HG03558 (cell line): ENCODE data around the gene SCN2A.

Experiments
- ATAC-seq: cut with Tn5 transposase; IDR thresholded peaks from one replicate; pipeline ENCODE4 v1.9.1; 2021; ENCODE audit warnings: moderate number of reproducible peaks; ENCODE audit not compliant: unreplicated experiment; ENCODE audit errors: extremely low read depth

SCN2A gene

DNA sequence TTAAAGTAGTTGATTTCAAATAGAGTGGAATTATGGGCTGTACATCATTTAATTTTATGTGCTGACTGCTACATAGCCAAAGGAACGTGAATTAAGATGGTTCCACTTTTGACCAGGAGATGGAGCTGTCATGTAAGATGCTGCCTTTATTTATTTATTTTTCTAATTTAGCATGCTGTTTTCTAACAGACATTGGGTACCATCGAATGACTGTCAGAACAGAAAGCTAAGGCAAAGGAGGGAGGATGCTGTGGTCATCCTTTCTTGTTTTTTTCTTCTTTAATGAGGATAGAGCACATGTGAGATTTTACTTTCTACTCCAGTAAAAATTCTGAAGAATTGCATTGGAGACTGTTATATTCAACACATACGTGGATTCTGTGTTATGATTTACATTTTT, at the start of gene SCN2A:
TSS of gene SCN2A (plus strand) at position 185 of the 400 bp plus-strand sequence. CDS start 56,410 bp downstream, outside the sequence.
- ATAC-seq = no peak

GRCh38 chr2:165191096-165191728, 48.0 kb upstream of the SCN2A start:
- ATAC-seq = no peak

DNA sequence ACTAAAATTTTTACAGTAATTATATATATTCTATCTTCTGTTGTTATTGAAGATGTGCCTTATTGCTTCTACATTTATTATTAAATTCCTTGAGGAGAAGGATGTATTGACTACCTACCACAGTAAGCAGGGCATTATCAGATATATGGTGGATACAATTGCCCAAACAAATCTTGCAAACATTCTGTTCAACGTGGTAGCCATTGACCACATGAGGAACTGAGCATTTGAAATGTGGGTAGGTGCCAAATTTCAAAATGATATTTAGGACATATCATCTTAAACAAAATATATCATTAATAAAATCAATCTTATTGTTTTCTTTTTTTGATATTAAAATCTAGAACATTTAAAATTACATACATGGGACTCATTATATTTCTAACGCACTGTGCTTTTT, 46.5 kb upstream of the SCN2A start:
- no peak for ATAC-seq

DNA sequence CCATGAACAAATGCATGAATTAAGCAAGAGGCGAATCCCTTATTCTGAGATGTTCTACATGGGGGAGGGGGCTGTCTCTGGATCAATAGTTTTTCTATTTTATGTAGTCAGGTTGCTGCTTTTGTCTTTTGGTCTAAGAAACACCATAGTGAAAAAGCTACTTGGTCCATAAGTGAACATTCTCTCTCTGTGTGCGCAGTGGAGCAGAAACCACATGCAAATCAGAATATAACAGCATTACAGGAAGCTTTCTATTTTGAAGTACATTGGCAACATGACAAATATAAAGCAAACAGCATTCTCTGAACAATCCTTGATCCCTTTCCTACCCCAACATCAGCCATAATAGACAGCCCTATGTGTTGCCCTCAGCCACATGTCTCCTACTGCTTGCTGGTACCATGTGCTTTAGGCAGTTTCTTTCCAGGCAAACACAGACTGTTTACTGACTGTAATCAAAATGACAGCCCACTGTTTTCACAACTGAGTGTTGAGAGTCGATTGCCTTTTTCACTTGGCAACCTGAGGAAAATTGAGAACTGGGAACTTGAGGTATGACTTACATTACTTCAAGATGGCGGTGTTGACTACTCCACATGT, 45.9 kb upstream of the SCN2A start:
- peak; percentile 97 for ATAC-seq

DNA sequence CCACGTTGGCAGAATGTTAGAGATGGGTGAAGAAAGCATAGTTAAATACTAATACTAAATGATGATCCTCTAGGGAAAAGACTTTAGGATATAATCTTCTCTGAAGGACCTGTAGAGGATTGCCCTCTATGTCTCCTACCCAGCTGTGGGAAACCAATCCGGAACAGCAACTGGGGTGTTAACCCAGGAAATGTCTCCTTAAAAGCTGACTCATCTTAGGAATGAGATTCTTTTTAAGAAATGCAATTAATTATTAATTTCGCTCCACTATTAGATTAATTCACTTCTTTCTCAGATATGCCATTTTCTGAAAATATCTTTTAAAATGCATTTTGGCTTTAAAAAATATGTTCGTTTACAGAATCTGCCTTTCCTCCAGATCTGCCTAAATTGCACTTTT, 42.8 kb upstream of the SCN2A start:
- ATAC-seq = no peak

GRCh38 chr2:165197346-165197745, 41.9 kb upstream of the SCN2A start:
- no peak for ATAC-seq

GRCh38 chr2:165198181-165198580, 41.0 kb upstream of the SCN2A start:
- ATAC-seq = no peak

DNA sequence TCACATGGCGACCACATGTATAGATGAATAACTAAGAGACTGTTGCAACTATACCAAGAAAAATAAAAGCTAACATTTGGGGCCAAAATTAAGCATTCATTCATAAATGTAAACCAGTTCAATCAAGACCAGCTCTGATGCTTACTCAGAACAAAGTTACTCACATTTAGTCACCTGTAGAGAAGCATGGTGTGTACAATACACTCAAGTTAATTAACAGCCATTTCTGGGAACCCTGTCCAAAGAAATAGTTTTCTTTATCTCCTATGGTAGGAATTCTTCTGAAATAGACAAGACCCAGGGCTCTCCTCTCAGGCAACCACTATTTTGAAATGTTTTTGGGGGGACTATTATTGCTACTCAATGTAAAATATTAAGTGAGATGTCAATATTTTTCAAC, 37.0 kb upstream of the SCN2A start:
- no peak for ATAC-seq

DNA sequence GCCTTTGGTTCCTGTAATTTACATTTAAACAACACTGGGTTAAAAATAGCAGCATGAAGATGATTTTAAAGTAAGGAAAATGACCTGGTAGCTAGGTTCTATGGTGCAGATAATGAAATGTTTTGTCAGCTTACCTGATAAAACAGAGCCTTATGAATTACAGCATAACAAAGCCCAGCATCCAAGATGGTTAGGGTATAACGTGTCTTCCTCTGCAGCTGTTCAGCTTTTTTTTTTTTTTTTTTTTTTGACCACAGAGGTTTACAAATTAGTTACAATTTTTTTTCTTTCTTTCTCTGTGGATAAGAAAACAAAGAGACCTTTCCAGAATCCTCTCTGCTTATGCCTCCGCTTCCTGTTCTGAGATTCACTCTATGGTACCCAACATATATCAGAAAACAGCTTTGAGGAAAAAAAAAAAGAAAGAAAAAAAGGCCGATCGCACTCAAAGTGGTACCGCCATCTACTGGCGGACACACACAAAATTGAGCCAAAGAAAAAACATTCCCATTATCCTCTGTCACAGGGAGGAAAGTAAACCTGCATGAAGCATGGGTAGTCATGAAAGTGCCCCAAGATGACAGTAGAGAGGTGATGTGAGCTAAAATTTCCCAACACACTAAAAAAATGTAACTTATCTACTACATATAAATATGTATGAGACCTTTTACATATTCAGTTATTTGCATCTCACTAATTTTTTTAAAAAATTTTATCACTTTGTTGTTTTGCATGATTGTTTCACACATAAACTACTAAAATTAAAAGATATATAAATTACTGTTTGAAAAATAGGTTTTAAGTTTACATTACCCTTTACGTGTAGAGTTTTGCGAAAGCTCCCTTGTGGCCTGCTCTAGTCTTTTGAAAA, 35.3 kb upstream of the SCN2A start, which contains the start of gene SCN3A:
TSS of gene SCN3A (minus strand) at position 362 of the 871 bp plus-strand sequence. CDS start 27,656 bp downstream, outside the sequence.
- ATAC-seq = peak; percentile 62

DNA sequence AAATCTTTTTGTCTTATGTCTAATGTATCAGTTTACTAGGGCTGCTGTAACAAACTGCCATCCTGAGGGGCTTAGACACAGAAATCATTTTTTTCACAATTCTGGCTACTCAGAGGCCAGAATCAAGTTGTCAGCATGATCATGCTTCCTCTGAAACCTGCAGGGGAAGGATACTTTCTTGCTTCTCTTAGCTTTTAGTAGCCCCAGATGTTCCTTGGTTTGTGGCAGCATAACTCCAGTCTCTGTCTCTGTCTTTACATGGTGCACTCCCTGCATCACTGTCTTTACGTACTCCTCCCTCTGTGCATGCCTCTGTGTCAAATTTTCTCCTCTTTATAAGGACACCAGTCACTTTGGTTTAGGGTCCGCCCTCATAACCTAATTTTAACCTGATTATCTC, 33.3 kb upstream of the SCN2A start:
- ATAC-seq = no peak

DNA sequence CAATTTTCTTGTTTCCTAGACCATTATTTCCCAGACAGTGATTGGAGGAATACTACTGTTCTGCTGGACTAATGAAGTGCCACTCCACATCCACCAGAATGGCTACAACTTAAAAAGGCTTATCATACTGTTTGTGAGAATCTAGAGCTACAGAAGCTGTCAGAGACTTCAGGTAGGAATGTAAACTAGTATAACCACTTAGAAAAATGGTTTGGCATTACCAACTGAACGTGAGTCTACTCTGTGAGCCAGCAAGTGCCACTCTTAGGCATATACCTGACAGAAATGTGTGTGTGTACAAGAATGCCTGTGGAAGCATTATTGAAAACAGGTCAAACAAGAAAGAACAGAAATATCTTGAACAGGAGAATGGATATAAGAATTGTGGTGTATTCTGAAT, 31.1 kb upstream of the SCN2A start:
- no peak for ATAC-seq

DNA sequence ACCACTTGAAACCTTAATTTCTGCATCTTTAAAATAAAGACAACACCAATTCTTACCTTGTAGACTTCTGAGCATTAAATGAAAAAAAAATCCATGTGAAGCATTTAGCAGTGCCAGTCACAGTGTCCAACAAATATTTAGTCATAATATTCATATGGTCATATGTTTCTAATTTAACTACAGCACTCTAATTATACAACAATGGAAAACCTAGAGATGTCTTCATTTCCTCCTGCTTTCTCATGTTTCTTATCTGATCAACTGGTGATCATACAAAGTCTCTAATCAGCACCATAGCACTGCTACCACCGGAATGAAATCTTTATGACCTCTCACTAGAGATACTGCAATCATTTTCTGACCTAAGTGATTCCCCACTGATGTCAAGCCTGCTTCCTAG, 25.1 kb upstream of the SCN2A start:
- ATAC-seq = no peak

GRCh38 chr2:165219481-165219880, 19.7 kb upstream of the SCN2A start:
- no peak for ATAC-seq

- no peak for ATAC-seq
Observed at GRCh38 chr2:165224941-165225340, 14.3 kb upstream of the SCN2A start.

- no peak for ATAC-seq
Observed at GRCh38 chr2:165227571-165227970, 11.6 kb upstream of the SCN2A start.

GRCh38 chr2:165237056-165237455, 2.2 kb upstream of the SCN2A start:
- ATAC-seq = no peak

GRCh38 chr2:165238295-165238694, 919 bp upstream of the SCN2A start:
- ATAC-seq = no peak

DNA sequence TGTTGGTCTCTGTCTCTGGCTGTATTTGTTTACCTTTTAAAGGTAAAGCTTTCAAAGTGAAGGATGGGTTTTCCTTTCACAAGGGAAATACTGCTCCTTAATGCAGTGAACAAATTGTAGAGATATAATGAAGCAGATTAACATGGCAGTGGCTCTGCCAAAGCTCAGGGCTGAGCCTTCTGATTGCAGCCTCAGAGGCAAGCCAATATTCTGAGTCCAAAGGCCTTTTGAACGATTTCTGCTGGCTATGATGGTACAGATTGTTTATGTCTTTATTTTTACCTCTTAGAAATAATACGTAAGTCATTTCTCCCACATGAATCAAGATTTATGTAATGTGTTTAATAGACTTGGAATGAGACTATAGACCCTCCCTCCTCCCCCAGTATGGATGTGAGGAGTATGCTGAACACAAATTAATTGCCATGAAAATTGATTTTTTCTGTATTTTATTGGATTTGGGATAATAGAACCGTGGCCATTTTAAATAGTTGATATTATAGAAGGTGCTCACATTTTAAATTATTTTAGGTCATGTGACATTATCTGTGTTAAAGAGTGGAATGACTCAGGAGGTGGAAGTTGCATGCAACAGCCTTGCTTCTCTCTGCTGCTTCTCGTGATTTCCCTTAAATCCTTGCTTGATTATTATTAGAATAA, 772 bp downstream of the SCN2A start:
- ATAC-seq = no peak

DNA sequence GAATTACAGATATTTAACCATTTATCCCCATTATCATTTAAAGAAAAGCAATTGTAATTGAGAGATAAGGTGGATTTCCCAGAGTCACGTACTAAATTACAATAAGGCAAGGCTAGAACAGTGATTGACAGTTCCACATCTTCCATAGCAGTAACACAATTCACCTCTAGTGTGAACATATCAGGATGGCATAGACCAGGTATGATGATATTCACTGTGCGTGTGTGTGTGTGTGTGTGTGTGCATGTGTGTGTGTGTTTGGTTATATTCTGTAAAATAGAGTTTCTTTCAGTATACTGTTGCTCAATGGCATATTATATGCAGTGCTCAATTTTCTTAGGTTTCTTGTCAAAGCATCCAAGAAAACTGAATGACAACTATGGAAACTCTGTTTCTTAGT, 1.7 kb downstream of the SCN2A start:
- ATAC-seq = no peak

DNA sequence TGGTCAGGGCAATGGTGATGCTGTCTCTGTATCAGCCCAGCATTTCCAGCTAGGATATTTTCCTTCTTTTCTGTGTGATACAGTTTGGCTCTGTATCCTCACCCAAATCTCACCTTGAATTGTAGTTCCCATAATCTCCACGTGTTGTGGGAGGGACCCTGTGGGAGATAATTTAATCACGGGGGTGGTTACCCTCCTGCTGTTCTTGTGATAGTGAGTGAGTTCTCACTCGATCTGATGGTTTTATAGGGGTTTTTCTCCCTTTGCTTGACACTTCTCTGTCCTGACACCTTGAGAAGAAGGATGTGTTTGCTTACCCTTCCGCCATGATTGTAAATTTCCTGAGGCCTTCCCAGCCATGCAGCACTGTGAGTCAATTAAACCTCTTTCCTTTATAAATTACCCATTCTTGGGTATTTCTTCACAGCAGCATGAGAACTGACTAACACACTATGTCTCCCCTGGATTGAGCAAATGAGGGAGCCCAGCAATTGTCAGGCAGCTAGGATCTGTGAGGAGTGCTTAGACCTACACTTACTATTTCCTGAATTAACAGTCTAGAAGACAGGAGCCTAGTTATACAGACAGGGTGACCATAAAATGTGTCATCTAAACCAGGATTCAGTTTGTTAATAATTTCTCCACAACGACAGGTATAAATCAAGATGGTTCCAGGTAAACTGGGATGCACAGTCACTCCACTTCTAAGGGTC, 6.0 kb downstream of the SCN2A start:
- ATAC-seq = no peak
